ENCODE data around the gene TEX51.

TEX51 gene

GRCh38 chr2:126914811-126915500 is 16.3 kb downstream of the TEX51 start:
- DNase-seq (ENCODE audit: low read depth in 2 of 2), result no peak

GRCh38 chr2:126915903-126916302 is 17.2 kb downstream of the TEX51 start:
- DNase-seq (ENCODE audit: low read depth in 2 of 2), result no peak

- DNase-seq (ENCODE audit: low read depth in 2 of 2), result no peak
Measured at GRCh38 chr2:126916744-126917143, 18.1 kb downstream of the TEX51 start.

GRCh38 chr2:126921066-126921465 is 22.4 kb downstream of the TEX51 start:
- DNase-seq (ENCODE audit: low read depth in 2 of 2), result no peak

GRCh38 chr2:126930970-126931590 is 32.4 kb downstream of the TEX51 start:
- DNase-seq (ENCODE audit: low read depth in 2 of 2), result no peak

GRCh38 chr2:126932529-126932928 is 33.8 kb downstream of the TEX51 start:
- no peak for DNase-seq (ENCODE audit: low read depth in 2 of 2)

GRCh38 chr2:126932966-126933710 is 34.4 kb downstream of the TEX51 start:
- DNase-seq (ENCODE audit: low read depth in 2 of 2), result no peak

GRCh38 chr2:126933711-126934091 is 35.0 kb downstream of the TEX51 start:
- DNase-seq (ENCODE audit: low read depth in 2 of 2), result no peak

- no peak for DNase-seq (ENCODE audit: low read depth in 2 of 2)
Measured at GRCh38 chr2:126934809-126935208, 36.1 kb downstream of the TEX51 start.

GRCh38 chr2:126935774-126936173 is 37.1 kb downstream of the TEX51 start:
- DNase-seq (ENCODE audit: low read depth in 2 of 2), result no peak

- no peak for DNase-seq (ENCODE audit: low read depth in 2 of 2)
Measured at GRCh38 chr2:126936219-126936723, 37.6 kb downstream of the TEX51 start.

- no peak for DNase-seq (ENCODE audit: low read depth in 2 of 2)
Measured at GRCh38 chr2:126940331-126940730, 41.6 kb downstream of the TEX51 start.

GRCh38 chr2:126942427-126943203 is 43.9 kb downstream of the TEX51 start:
- DNase-seq (ENCODE audit: low read depth in 2 of 2), result no peak

- DNase-seq (ENCODE audit: low read depth in 2 of 2), result no peak
Measured at GRCh38 chr2:126943612-126944348, 45.1 kb downstream of the TEX51 start.

- DNase-seq (ENCODE audit: low read depth in 2 of 2), result no peak
Measured at GRCh38 chr2:126945118-126945517, 46.4 kb downstream of the TEX51 start.

GRCh38 chr2:126946318-126947102 is 47.8 kb downstream of the TEX51 start:
- DNase-seq (ENCODE audit: low read depth in 2 of 2), result no peak

- DNase-seq (ENCODE audit: low read depth in 2 of 2), result no peak
Measured at GRCh38 chr2:126947103-126947429, 48.4 kb downstream of the TEX51 start.

GRCh38 chr2:126949775-126950174 is 51.1 kb downstream of the TEX51 start:
- DNase-seq (ENCODE audit: low read depth in 2 of 2), result no peak

GRCh38 chr2:126950504-126950903 is 51.8 kb downstream of the TEX51 start:
- DNase-seq (ENCODE audit: low read depth in 2 of 2), result no peak

Measured in stimulated activated CD8-positive, alpha-beta memory T cell treated with anti-CD3 and anti-CD28 coated beads, Interleukin-15, amount 100 ng/mL, for 4 hours (primary cell).